Eye (tissue), 1 donor: ENCODE data around the gene LSM5.
A peak's percentile ranks its signal among the peaks of the same experiment; 100 is the strongest.

Source experiments
- DNase-seq: peaks from one replicate; pipeline ENCODE4 v3.0.0-alpha.2; 2015

Gene LSM5

DNA sequence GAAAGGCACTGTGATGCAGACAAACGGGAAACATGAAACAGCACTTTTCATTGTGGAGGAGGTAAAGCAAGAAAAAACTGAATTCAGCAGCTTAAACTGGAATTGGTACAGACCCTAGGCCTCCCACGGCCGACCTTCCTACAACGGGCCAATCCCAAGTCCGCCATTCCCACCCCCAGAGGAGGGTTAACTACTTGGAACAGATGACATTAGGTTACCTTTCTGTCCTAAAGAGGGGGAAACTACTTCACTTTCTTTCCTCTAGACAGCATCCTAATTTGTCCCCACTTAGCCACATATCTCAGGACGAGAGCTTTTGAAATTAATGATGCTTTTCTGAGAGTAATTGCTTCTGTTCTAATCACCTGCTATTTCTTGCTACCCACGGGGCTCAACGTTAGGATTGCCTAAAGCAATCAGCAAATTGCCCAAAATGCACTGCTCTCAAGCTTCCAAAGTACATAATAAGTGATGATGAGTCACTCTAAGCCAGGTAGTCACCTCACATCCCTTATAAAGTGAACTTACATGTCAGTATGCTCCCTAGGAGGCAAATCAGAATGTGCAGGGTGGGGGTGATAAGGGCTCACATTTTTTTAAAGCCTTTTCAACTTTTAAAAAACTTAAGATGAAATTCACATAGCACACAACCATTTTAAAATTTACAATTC is 36.7 kb downstream of the LSM5 start:
- DNase-seq: no peak

DNA sequence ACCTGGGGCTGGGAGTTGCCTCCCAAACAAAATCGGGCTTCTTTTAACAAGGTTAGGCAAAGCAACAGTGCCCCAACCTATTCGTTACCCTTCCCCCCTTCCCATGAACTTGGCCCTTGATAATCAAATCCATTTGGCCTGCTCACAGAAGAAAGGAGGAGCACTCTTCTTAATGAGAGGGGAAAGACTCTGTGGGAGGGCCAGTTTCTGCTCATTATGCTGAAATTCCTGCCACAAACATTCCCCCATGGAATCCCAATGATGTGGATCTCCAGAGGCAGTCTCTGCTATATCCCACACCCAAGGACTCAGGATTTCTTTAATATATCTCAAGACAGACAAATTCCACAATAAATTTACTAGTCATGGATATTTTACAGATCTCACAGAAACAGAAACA is 43.0 kb downstream of the LSM5 start:
- DNase-seq: peak; percentile 16

- DNase-seq: no peak
Measured at GRCh38 chr7:32436146-32436928, 53.8 kb downstream of the LSM5 start.
